Epithelial cell of proximal tubule (primary cell): Measurements from ENCODE around the gene COMMD9. TPM values are rescaled to one million over a fixed set of nuclear protein-coding genes. Genes with fewer than 3 reads are reported as not detected.

Source experiments
- DNase-seq: peaks from one replicate; pipeline ENCODE4 v3.0.0-alpha.2; 2011; ENCODE audit warnings: low read depth
- H3K4me3 ChIP-seq: 2 replicates; pipeline ENCODE4 v1.5.1; 2011; ENCODE audit warnings: low read depth, mild to moderate bottlenecking, low read length
- CTCF ChIP-seq: conservative IDR thresholded peaks from 2 replicates; pipeline ENCODE4 v1.5.1; 2012; ENCODE audit warnings: low read depth, mild to moderate bottlenecking, low read length
- total RNA-seq: library from RNA; depleted of rRNA; stranded (reverse); fragments of >200 nt; gene quantifications from 2 replicates; pipeline ENCODE4 v1.2.3, GENCODE V29; 2015

The COMMD9 gene
- total RNA-seq, 1 donor from 2014 or later = 56.7 TPM

GRCh38 chr11:36317992-36318391, 28.8 kb upstream of the COMMD9 start:
- H3K4me3 ChIP-seq = no peak overlapping the region
- no peak for DNase-seq
- no peak for TF ChIP-seq CTCF

- TF ChIP-seq CTCF = no peak
- H3K4me3 ChIP-seq = no peak overlapping the region
- DNase-seq = no peak
Measured at GRCh38 chr11:36316049-36316448, 26.8 kb upstream of the COMMD9 start.

GRCh38 chr11:36314434-36314767, 25.2 kb upstream of the COMMD9 start:
- DNase-seq = no peak
- no peak for TF ChIP-seq CTCF
- H3K4me3 ChIP-seq = no peak overlapping the region

GRCh38 chr11:36313750-36314433, 24.7 kb upstream of the COMMD9 start:
- H3K4me3 ChIP-seq = no peak overlapping the region
- peak; percentile 6 for DNase-seq
- TF ChIP-seq CTCF = no peak

GRCh38 chr11:36312611-36313472, 23.6 kb upstream of the COMMD9 start:
- TF ChIP-seq CTCF = no peak
- no peak overlapping the region for H3K4me3 ChIP-seq
- DNase-seq = peak; percentile 40

- peak; percentile 49 for DNase-seq
- no peak for TF ChIP-seq CTCF
- no peak overlapping the region for H3K4me3 ChIP-seq
Measured at GRCh38 chr11:36311926-36312595, 22.8 kb upstream of the COMMD9 start.
